HG02642 (cell line): ENCODE data around the gene IRS2.

Source experiments
- ATAC-seq: cut with Tn5 transposase; IDR thresholded peaks from one replicate; pipeline ENCODE4 v1.9.1; 2021; ENCODE audit warnings: mild to moderate bottlenecking; ENCODE audit not compliant: unreplicated experiment, poor library complexity

Gene IRS2

DNA sequence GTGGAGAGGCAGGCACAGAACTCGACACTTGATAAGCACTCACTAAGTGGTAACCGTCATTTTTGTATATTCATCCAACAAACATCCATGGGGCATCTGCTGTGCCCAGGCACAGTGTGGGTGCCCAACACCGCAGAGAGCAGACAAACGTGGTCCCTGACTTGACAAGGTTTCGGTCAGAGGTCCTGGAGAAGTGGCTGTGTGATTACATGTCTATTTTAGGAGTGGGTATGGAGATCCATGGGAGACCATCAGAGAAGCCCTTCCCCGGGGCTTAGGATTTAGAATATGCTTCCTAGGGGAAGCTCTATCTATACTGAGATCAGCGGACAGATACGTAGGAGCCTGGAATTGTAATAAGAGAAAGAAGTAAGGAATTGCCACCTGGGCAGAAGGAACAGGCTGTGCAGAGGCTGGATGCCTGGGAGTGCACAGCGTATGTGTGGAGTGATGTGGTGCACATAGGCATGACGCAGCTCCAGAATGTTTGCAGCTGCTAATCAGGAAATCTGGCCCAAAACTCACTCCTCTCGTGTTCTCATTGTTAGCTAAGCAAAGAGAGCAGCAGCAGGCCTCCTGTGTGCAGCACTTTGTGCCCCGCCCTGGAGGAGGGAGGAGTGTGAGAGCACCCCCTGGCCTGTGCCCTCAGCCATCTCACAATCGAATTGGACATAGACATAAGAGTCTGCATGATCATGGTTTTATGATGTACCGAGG lies 23.0 kb upstream of the IRS2 start:
- ATAC-seq = no peak

DNA sequence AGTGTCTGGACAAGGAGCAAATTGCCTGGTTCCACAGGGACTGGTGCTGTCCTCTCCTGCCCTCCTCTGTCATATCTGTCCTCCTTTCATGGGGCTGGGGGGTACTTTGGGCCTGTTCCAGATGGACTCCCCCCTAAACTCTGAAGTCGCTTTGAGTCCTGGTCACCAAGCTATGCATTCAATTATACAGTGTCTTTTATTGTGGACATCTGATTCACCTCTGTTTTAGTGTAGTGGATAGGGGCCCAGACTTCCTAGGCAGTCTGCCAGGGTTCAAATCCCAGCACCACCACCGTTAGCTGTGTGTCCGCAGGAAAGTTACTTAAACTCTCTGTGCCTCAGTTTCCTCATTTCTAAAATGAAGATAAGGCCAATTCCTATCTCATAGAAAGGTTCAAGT lies 21.0 kb upstream of the IRS2 start:
- ATAC-seq = no peak

DNA sequence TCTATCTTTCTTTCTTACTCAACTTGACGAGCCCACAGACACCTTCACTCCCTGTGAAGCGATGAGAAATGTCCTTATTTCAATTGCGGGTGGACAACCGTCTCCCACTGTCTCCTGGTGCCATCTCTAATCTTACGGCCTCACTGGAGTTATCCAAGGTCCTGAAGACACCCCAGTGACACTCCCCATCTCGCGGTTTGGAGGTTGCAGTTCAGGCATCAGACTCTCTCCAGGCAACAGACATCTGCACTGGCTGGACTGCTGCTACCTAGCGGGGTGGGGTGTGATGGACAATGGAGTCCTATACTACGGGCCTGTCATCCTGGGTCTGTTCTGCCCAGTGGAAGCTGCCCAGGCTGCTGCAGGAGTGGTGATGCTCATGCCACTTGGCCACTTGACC lies 18.3 kb upstream of the IRS2 start:
- ATAC-seq = no peak

DNA sequence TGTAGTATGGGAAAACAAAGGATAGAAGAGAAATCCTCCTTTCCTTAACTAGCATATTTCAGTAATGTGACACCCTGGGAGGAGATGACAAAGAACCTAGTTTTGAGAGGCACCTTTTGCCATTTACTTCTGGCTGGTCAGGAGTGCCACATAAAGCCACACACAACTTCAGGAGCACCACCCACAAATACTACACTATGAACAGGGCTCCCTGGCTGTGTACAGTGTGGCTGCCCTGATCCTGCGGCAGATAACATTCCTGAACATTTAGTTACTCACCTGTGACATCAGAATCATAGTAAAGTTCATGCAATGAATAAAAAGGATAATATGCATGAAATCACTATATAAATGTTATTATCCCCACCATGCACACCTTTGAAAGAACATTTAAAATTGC lies 17.4 kb upstream of the IRS2 start:
- no peak for ATAC-seq

DNA sequence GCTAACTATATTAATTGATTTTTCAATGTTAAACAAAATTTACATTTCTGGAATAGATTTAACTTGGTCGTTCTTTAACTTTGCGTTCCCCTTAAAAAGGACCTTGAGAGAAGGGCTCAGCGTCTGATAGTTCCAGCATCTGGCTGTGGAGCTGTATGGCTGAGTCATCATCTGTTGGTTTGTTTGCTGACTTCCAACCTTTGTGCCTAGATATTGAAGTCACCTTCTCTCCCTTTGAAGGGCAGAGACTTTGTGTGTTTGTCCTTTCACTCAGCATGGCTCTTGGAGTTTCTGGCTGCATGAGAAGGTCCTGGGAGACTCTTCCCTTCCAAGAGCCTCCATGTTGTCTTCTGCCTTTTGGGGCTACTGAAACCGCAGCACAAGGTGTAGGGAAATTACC lies 16.6 kb upstream of the IRS2 start:
- no peak for ATAC-seq

DNA sequence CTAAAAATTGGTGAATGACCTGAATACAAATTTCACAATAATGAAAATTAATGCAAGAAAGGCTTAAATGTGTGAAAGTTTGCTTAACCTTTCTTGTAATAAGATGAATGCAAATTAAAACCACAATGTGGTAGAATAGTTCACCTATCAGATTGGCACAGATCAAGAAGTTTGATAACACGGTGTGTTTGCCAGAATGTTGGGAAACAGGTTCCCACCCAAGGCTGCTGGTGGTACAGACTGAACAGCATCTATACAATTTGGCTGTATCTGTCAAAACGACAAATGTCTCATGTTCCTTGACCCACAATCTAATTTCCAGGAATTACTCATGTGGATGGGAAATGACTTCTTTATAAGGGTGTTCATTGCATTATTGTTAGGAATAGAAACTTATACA lies 8.6 kb upstream of the IRS2 start:
- no peak for ATAC-seq

DNA sequence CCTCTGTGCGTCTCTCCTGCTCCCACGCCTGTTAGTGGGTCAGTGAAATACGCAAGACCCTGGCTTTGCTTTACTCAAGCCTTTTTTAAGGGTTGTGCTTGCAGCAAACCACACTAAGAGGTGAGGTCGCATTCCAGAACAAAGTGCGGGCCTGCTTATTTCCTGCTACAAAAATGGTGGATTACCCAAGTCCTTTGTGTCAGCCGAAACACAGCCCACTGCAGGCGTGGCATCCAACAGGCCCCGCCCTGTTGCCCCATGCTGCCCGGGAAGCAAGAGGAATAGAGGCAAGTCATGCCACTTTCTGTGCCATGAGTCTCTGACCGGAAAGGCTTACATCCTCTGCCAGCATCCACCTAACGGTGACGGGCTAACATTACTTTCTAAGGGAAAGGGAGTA lies 7.7 kb upstream of the IRS2 start:
- no peak for ATAC-seq

DNA sequence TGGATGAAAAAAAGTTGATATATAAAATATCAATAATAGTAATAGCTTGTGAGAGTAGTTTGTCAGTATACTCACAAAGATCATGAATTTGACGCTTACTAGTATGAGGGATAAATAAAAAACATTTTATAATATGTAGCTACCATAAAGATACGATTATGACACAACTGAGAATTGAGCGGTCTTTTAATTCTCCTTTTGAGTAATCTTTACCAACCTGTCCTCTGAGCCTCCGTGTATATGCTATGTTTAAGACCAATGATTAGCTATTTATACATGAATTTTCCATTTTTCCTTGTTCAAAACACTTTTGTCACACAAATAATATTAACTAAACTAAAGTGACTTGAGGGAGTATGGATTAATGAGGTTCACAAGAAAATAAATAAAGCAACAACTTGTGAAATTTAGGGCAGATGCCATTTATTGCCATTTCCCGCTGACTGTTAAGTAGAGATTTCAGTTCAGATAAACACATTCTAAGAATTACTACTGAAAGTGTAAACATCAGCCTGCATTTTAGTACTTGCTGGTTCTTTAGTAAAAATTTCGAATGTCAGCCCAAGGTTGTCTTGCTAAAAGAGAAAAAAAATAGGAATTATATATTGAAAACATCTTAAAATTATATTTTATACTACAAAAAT lies 6.2 kb upstream of the IRS2 start:
- ATAC-seq = no peak

DNA sequence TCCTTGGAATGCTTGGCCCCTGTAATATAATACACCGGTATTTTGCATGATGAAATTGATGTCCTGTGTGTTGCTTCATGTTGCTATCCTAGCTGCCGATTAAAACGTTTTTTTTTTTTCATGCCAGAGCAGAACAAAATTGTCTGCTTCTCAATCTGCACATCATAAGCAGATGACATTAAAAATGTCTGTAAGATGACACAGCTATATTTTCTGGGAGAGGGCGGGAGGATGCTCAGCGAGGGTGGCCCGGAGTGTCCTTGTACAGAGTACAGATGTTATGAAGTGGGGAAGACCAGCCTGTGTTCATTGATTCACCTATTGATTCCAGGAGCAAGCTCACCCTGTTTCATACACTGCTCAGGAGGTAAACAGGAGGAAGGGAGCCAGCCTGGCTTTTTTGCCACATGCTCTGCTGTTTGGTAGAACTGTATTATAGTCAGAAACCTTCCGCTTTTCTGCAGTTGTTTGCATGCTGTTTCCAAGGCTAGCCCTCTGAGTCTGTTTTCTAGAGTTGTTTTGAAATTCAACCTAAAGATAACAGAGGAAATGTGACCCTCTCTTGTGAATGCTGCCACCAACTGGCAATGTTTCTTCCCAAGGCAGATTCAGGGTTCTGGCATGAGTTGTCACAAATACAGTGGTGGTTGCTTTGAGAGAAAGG lies 4.7 kb upstream of the IRS2 start:
- no peak for ATAC-seq

DNA sequence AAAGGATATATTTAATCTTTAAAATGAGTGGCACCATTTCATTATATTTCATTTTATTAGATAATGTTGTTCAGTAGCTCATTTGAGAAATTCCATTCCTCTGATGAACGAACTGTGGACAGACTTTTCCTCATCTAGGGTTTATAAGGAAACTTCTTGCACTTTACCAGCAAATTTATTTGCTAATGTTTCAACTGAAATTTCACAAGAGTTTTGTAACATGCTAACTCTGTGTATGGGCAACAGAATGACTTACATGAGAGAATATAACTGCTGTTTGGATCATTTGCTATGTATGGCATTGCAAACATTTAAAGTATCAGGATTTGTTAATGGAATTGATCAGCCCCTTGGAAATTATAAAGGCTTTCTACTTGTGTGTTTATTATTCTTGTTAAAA lies 3.7 kb upstream of the IRS2 start:
- ATAC-seq = no peak

DNA sequence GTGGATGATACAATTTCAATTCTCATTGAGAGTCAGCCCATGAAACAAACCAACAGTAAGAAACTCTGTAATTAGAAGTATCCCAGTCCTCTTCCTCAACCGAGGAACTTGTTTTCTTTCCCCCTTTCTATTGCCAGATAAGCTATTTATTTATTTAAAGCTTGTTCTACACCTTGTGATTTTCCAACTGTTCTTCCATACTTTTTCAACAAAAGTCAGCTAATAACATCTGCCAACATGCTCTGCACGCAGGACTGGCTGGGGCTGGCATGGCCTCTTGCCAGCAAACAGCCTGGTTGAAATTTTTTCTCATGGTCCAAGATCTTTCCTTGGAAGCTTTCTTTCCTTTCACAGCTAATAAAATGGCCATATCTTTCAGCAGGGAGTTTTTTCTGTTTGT lies 2.9 kb upstream of the IRS2 start:
- no peak for ATAC-seq

DNA sequence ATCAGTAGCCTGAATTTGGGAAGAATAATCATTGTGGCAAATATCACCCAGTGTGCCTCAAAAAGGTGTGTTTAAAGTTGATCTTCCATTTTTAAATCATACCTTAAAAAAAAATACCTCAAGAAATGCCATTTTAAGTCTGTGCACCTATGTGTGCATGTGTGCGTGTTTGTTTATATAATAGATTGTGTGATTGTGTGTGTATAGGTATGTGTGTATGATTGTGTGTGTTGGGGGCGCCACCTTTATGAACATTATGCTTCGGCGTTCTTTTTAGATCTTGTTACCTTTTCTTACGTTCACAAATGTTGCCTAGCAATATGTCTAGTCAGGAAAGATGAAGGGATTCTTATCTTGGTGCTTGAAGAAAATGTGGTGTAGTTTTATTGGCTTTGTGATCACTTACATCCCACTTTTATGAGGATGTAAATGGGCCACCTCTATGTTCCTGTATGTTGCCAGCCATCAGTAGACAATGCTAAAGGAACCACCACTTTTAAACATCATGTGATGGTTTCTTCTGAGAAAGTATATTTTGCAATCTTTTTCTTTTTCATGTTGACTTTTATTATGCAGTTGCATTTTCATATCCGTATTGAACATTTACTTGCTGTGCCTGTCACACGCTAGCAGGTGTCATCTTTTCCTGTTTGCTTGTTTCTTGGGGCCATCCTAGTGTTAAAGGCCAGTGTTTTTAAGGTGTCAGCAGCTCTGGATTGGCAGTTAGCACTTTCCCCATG lies 2.2 kb upstream of the IRS2 start:
- no peak for ATAC-seq

DNA sequence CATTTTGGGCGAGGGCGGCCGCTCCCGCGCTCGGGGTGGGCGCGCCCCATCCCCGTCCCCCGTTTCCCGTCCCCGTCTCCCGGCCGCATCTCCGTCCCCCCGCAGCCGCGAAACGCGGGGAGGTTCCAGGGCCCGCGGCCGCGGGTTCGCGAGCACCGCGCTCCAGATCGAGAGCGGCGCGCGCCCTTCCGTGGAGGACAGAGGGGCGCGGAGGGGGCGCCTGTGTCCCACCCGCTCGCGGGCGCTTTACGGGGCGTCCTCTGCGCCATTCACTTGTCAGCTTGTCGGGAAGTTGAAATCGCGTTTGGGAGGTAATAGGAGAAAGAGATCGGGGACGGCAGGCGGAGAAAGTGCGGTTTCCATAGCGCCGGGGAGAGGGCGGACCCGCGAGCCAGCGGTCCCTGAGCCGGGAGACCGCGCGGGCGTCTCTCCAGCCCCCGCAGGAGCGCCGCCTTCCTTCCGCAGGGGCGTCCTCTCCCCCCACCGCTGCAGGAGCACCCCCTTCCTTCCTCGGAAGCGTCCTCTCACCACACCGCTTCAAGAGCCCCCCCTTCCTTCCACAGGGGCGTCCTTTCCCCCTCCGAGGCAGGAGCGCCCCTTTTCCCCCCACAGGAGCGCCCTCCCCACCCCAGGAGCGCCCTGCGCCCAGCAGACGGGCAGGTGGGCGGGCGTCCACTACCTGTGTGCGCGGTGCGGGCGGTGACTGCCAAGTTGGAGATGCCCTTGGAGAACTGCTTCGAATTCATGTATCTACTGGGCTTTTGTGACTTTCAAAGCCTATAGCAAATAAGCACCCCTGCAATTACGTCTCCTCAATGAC lies 962 bp upstream of the IRS2 start:
- peak; percentile 8 for ATAC-seq

DNA sequence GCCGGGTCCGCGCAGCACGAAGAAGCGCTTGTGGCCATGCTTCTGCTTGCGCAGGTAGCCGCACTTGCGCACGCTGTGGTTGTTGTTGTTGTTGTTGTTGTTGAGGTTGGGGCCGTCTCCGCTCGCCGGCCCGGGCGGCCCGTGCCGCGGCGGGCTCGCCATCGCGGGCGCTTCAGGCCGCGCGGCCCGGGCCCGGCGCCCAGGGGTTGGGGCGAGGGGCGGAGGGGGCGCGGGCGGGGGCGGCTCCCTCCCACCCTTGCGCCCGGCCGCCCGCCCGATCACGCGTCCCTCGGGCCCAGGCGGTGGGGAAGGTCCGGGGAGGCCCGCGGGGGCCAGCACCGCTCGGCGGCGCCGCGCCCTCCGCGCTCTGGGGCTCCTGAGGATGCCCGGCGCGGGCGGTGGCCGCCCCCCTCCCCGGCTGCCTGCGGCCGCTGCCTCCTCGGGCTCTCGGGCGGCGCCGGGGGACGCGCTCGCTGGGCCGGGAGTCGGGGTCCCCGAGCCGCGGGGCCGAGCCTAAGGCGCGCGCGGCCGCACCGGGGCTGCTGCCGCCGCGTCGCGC lies 412 bp downstream of the IRS2 start:
- peak; percentile 10 for ATAC-seq

DNA sequence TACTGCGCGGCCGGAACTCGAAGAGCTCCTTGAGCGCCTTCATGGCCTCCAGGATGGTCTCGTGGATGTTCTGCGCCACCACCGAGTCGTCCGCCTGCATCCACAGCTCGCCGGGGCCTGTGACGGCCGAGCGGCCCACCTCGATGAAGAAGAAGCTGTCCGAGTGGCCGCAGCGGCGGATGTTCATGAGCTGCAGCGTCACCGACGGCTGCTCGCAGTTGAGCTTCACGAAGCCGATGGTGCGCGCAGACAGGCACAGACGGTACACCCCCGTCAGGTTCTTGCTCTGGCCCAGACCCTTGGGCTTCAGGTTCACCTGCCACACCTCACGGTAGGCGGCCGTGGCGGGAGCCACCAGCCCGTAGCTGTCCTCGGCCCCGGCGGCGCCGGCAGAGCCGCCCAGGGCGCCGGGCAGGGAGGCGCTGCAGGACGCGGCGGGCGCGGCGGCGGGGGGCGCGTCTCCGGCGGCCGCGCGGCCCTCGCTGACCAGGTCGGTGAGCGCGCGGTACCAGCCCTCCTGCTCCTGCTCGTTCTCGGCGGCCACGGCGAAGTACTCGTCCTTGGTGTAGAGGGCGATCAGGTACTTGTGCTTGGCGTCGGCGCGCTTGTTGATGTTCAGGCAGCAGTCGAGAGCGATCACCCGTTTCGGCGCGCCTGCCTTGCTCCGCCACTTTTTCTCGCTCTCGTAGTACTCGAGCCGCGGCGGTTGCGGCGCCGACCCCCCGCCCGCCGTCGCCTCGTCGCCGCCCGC lies 1.1 kb downstream of the IRS2 start:
- no peak for ATAC-seq

DNA sequence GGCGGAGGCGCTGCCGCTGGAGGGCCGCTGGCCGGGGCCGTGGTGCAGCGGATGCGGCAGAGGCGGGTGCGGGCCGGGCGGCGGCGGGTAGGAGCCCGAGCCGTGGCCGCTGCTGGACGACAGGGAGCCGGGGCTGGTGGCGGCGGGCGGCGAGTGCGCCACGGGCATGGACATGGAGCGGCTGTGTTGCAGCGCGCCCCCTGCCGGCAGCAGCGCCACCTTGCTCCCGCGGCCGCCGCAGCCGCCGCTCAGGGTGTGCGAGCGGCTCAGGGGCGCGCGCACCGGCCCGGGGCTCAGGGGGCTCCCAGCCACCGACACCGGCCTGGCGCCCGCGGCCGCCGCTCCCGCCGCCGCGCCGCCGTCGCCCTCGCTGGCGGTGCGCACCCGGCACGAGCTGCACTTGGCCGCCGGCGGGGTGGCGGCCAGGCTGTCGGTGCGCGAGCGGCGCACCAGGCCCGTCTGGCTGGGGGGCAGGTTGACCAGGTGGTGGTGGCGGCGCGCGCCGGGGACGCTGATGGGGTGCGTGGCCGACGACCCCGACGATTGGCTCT lies 1.7 kb downstream of the IRS2 start:
- no peak for ATAC-seq

DNA sequence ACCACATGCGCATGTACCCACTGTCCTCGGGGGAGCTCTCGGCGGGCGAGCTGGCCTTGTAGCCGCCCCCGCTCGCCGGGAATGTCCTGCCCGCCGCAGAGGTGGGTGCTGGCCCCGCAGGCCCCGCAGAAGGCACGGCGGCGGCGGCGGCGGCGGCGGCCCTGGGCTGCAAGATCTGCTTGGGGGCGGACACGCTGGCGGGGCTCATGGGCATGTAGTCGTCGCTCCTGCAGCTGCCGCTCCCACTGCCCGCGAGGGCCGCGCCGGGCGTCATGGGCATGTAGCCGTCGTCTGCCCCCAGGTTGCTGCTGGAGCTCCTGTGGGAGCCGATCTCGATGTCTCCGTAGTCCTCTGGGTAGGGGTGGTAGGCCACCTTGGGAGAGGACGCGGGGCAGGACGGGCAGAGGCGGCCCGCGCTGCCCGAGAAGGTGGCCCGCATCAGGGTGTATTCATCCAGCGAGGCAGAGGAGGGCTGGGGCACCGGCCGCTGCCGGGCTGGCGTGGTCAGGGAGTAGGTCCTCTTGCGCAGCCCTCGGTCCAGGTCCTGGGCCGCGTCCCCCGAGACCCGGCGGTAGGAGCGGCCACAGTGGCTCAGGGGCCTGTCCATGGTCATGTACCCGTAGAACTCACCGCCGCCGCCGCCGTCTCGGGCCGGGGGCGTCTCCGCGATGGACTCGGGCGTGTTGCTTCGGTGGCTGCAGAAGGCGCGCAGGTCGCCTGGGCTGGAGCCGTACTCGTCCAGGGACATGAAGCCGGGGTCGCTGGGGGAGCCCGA lies 2.4 kb downstream of the IRS2 start:
- ATAC-seq = no peak

DNA sequence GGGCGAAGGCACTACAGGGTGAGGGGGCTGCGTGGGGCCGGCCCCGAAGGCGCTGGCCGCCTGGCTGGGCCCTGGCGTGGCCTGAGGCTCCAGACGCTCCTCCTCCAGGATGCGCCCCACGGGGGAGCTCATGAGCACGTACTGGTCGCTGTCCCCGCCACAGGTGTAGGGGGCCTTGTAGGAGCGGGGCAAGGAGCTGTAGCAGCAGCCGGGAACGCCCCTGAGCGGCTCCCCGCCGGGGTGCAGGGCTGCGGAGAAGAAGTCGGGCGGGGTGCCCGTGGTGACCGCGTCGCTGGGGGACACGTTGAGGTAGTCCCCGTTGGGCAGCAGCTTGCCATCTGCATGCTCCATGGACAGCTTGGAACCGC lies 3.0 kb downstream of the IRS2 start:
- ATAC-seq = no peak
